Adrenal gland (tissue), 12 donors: Measurements from ENCODE around the gene MNX1. TPM values are rescaled to one million over a fixed set of nuclear protein-coding genes. Genes with fewer than 3 reads are reported as not detected.

Experiments
- DNase-seq, 7 donors: peaks; one replicate each; pipeline ENCODE4 v3.0.0-alpha.2; 2019 to 2020
- H3K27ac ChIP-seq, 5 donors: fragments of 200-600 bp; sonication (generic) in 4 of 5; 1 replicate in 3 of 5; 2 replicates in 2 of 5; pipeline versions ENCODE4 v1.5.1 to v1.8.0; 2016 to 2020; ENCODE audit warnings: mild to moderate bottlenecking in 1 of 5
- H3K27me3 ChIP-seq: fragments of 200-600 bp; 2 replicates; pipeline ENCODE4 v1.8.0; 2021
- H3K36me3 ChIP-seq, 2 donors: fragments of 200-600 bp; replicated peaks in 1 of 2; 1 replicate in 1 of 2; 2 replicates in 1 of 2; pipeline versions ENCODE4 v1.5.1 to v1.8.0; 2018 to 2022
- H3K4me1 ChIP-seq, 2 donors: fragments of 200-600 bp; replicated peaks in 1 of 2; 1 replicate in 1 of 2; 2 replicates in 1 of 2; pipeline versions ENCODE4 v1.5.1 to v1.8.0; 2018 to 2021
- H3K4me3 ChIP-seq, 4 donors: fragments of 200-600 bp; sonication (generic) in 3 of 4; one replicate each; pipeline ENCODE4 v1.5.1; 2016 to 2018
- H3K9me3 ChIP-seq, 3 donors: fragments of 200-600 bp; sonication (generic) in 1 of 3; replicated peaks in 1 of 3; 1 replicate in 2 of 3; 2 replicates in 1 of 3; pipeline versions ENCODE4 v1.5.1 to v1.8.0; 2016 to 2021
- CTCF ChIP-seq, 6 experiments: fragments of 450-650 bp in 4 of 6; fragments of 200-600 bp in 2 of 6; sonication (generic) in 1 of 6; IDR thresholded peaks; 1 replicate in 5 of 6; 2 replicates in 1 of 6; pipeline versions ENCODE4 v1.5.1 to v1.8.0; 2016 to 2021; ENCODE audit warnings: antibody characterized with exemption in 6 of 6, mild to moderate bottlenecking in 2 of 6, moderate library complexity in 1 of 6
- POLR2A ChIP-seq, 2 donors: fragments of 450-650 bp; IDR thresholded peaks; one replicate each; pipeline ENCODE4 v1.6.1; 2017; ENCODE audit warnings: antibody characterized with exemption in 2 of 2, mild to moderate bottlenecking in 2 of 2, moderate library complexity in 1 of 2
- WGBS, 4 donors: extraction: QIAGEN DNeasy Blood & Tissue Kit in 2 of 4; methylation state at CpG; one replicate each; pipeline versions ENCODE4 v1.1.5 to v1.1.7; 2013 to 2017; 5-methylcytosine and 5-hydroxymethylcytosine counted together
- intact Hi-C, 2 donors: fragments of 100-400 bp; cut with DNase I; formaldehyde crosslinking; loops; one replicate each; pipeline versions ENCODE4 v1.14.1 to v1.15.0; 2022 to 2023
- polyA plus RNA-seq, 3 donors: library from polyadenylated mRNA; stranded (reverse); fragments of 200-250 nt in 2 of 3; fragments of 350-450 nt in 1 of 3; fragmentation: Illumina TruSeq in 1 of 3; extraction: RNeasy Lipid Tissue Mini Kit (QIAGEN cat#74804) in 1 of 3; gene quantifications; one replicate each; pipeline ENCODE4 v1.2.3, GENCODE V29; 2013 to 2014
- total RNA-seq, 9 donors: library from RNA; depleted of rRNA in 4 of 9; stranded (reverse); fragments of >200 nt in 4 of 9; fragments of 120-200 nt in 1 of 9; fragmentation: NEBNext Ultra II Directional in 1 of 9; extraction: Animal tissue kit (Norgen Biotek cat#: 25700) in 1 of 9; gene quantifications; one replicate each; pipeline versions ENCODE4 v1.1.0 to v1.2.4, GENCODE V29; 2013 to 2023
- donor health status: healthy with polysubstance abuse.
- donor health status: Bipolar disorder and iron deficiency.
- donor health status: DM: yes; HTN: yes; CAD: no.
- donor health status: DM: no; HTN: no; CAD: no.
- donor health status: DM: no; HTN: no; CAD: no.
- donor health status: DM: yes; HTN: yes; CAD: no.

MNX1 gene
- total and polyA plus RNA-seq, 12 donors: 0.11 TPM; not detected in 10

DNA sequence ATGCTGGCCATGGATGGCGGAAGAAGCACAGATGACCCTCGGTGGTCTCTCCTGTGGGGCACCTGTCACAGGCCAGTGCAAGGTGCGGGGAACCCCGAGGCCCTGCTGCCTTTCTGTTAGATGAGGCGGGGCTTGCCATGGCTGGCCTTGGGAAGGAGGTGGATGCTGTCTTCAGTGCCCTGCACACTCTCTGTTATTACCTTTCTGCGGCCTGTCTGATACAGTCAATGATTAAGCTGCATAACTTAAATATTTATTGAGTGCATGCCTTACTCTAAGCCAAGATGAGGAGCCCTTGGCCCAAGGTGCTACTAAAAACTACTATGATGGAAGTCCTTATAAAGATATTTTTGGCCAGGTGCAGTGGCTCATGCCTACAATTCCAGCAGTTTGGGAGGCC, 36.7 kb upstream of the MNX1 start:
- no peak overlapping the region for H3K4me3 ChIP-seq
- no peak overlapping the region for H3K27ac ChIP-seq
- TF ChIP-seq POLR2A (IDR thresholded peaks at IDR 0.05): no peak
- no peaks in the 10 kb centered on the region for H3K36me3 ChIP-seq
- intact Hi-C loops: no loop called here
- H3K27me3 ChIP-seq: peaks cover 8% of the 10 kb centered on the region
- peak in 1 of 7 donors; percentile 18 for DNase-seq
- WGBS, 4 donors: 85 to 95% (median 89%) methylated on average over 5 to 6 of the region's 6 CpGs
- no peaks in the 10 kb centered on the region for H3K9me3 ChIP-seq
- no peaks in the 10 kb centered on the region for H3K4me1 ChIP-seq

DNA sequence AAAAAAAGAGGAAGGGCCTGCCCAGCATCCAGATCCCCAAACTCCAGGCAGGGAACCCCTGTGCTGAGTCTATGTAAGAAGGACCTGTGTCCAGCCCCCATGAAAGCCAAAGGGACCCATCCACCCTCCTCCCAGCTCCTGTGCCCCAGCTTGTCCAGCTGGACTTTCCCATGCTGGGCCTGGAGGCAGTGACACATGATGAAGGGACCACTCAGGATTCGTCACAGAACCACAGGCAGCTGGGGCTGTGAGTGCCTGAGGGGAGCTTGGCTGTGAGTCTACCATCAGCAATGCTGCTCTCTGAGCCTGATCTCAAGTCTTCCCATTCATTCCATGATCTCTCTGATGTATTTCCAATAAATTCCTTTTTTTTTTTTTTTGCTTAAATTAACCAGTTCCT, 36.2 kb upstream of the MNX1 start:
- intact Hi-C loops: no loop called here
- Histone ChIP-seq H3K4me1 (no peaks in the 10 kb centered on the region), H3K27ac (no peak overlapping the region), H3K36me3 (no peaks in the 10 kb centered on the region), H3K27me3 (peaks cover 8% of the 10 kb centered on the region), H3K9me3 (no peaks in the 10 kb centered on the region), H3K4me3 (no peak overlapping the region)
- no peak for TF ChIP-seq POLR2A (IDR thresholded peaks at IDR 0.05)
- TF ChIP-seq CTCF (IDR thresholded peaks at IDR 0.05): no peak
- WGBS, 4 donors: 64 to 86% (median 79%) methylated on average over 1 of the region's 1 CpG
- DNase-seq: peak in 1 of 7 donors; percentile 2

GRCh38 chr7:157044943-157045660, 34.6 kb upstream of the MNX1 start:
- Histone ChIP-seq H3K9me3 (no peaks in the 10 kb centered on the region), H3K4me3 (no peak overlapping the region), H3K27ac (no peak overlapping the region), H3K4me1 (no peaks in the 10 kb centered on the region), H3K36me3 (no peaks in the 10 kb centered on the region), H3K27me3 (peaks cover 8% of the 10 kb centered on the region)
- WGBS, 4 donors: 59 to 68% (median 61%) methylated on average over 24 to 30 of the region's 30 CpGs
- intact Hi-C loops: no loop called here
- no peak for TF ChIP-seq CTCF (IDR thresholded peaks at IDR 0.05)
- TF ChIP-seq POLR2A (IDR thresholded peaks at IDR 0.05): no peak
- DNase-seq: peak in 1 of 7 donors; percentile 17

GRCh38 chr7:157044147-157044687, 33.8 kb upstream of the MNX1 start:
- intact Hi-C loops: no loop called here
- H3K36me3 ChIP-seq: no peaks in the 10 kb centered on the region
- H3K27ac ChIP-seq: no peak overlapping the region
- DNase-seq: no peak
- no peak overlapping the region for H3K4me3 ChIP-seq
- TF ChIP-seq CTCF (IDR thresholded peaks at IDR 0.05) (no peak), POLR2A (IDR thresholded peaks at IDR 0.05) (no peak)
- WGBS, 4 donors: 60 to 74% (median 70%) methylated on average over 16 to 17 of the region's 17 CpGs
- peaks cover 8% of the 10 kb centered on the region for H3K27me3 ChIP-seq
- H3K9me3 ChIP-seq: no peaks in the 10 kb centered on the region
- no peaks in the 10 kb centered on the region for H3K4me1 ChIP-seq

DNA sequence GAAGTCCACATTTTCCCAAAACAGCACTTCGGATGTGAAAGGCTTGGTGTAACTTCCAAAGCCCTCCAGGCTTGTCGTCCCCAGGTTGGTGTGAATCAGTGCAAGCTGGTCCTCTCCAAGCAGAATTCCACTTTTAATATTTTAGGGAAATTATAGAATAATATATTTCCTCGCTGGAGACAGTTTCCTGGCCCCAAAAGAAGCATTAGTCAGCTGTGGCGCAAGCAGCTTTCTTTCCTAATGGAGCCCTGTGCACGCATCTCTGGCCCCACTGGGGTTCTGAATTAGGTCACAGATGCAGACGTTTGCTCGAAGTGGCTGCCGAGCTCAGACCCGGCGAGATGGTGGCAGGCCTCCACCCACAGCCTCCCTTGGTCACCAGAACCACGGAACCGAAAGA, 33.3 kb upstream of the MNX1 start:
- 49 to 58% (median 52%) methylated on average over 12 of the region's 12 CpGs for WGBS, 4 donors
- intact Hi-C loops: no loop called here
- Histone ChIP-seq H3K4me1 (no peaks in the 10 kb centered on the region), H3K27ac (no peak overlapping the region), H3K4me3 (no peak overlapping the region), H3K36me3 (no peaks in the 10 kb centered on the region), H3K27me3 (peaks cover 8% of the 10 kb centered on the region), H3K9me3 (no peaks in the 10 kb centered on the region)
- DNase-seq: peak in 3 of 7 donors; percentile 22 to 51 (median 29)
- TF ChIP-seq CTCF (IDR thresholded peaks at IDR 0.05) (no peak), POLR2A (IDR thresholded peaks at IDR 0.05) (no peak)
